CD4-positive, alpha-beta T cell treated with Interleukin-17A for 1 hour (primary cell): ENCODE measurements around the gene ZNF579.
A peak's percentile ranks its signal among the peaks of the same experiment; 100 is the strongest.
"Not testable (repeated sequence)": the region's sequence is repeated elsewhere in the genome, so short reads cannot be mapped to it uniquely, and the experiment has no call there.

ENCODE experiments used
- DNase-seq: peaks from one replicate; pipeline ENCODE4 v3.0.0-alpha.2; 2020

Gene ZNF579

DNA sequence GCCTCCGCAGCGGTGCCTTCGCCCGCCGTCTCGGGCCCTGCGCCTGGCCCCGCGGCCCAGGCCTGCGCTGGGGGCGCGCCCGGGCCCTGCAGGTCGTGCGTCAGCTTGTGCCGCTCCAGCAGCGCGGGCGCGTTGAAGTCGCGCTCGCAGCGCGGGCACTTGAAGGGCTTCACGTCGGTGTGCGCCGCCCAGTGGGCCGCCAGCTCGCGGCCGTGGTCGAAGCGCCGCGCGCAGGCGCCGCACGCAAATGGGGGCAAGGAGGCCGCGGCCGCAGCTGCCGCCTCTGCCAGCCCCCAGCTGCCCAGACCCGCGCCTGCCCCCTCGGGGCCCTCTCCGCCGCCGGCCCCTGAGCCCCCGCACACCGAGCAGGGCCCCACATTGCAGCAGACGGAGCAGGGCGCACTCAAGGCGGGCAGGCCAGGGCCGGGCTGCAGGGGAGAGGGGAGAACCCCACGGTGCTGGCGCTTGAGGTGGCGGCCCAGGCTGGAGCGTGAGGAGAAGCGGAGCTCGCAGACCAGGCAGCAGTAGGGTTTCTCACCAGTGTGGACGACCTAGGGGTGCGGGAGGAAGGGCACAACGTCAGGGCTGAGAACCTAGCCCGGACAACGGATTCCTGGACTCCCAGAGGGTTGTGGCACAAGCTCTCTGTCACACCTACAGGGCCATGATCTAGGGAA is 12.6 kb upstream of the ZNF579 start:
- DNase-seq = no peak

DNA sequence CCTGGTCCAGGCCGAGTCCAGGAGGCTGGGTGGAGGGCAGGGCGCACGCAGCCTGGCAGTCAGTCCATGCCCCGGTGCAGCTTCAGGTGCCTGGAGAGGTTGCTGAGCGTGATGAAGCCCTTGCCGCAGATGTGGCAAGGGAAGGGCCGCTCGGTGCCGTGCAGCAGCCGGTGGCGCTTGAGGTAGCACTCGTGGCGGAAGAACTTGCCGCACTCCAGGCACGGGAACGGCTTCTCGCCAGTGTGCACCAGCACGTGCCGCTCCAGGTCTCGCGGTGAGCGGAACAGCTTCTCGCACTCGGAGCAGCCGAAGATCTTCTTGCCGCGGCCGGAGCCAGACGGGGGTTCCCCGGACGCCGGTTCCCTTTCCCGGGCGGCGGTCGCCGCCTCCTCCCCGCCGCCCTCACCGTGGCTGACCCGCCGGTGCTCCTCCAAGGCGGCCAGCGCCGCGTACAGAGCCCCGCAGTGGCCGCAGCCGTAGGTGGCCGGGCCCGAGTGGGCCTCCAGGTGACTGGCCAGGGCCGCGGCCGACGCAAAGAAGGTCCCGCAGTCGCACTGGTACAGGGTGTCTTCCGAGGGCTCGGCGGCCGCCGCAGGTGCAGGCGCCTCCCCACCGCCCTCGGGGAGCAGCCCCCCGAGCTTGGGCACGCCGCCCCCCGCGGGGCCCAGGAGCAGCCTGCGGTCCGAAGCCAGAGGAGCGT is 11.9 kb upstream of the ZNF579 start:
- no peak for DNase-seq

DNA sequence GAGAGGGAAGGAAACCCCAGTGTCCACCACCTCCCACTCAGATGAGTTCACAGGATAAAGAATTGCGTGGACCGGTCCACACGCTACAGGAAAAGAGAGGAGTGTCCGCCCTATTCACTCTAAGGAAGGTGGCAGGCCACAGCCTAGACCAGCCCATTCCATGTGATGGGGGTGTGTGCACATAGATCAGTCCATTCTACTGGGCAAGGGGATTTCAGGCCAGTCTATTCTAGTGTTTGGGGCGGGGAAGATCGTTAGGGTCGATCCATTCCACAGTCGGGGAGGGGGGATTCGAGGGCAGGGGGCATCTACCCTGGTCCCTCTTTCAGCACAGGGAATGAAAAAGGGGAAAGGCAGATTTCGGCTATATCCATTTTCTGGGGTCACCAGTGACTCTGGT is 10.9 kb upstream of the ZNF579 start:
- DNase-seq = no peak

DNA sequence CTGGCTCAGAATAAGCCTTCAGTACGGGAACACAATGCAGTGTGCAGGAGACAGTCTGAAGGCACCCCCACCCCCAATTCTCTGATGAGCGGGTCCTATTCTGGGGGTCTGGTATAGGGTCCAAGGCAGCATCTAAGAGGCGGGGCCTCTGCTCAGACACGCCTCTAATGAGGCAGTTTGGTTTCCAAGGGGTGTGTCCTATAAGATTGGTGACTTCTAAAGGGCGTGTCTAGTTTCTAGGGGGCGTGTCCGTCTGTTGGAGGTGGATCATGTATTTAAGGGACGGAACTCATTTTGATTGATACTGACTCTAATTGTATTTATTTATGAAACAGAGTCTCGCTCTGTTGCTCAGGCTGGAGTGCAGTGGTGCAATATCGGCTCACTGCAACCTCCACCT is 10.0 kb upstream of the ZNF579 start:
- no peak for DNase-seq

DNA sequence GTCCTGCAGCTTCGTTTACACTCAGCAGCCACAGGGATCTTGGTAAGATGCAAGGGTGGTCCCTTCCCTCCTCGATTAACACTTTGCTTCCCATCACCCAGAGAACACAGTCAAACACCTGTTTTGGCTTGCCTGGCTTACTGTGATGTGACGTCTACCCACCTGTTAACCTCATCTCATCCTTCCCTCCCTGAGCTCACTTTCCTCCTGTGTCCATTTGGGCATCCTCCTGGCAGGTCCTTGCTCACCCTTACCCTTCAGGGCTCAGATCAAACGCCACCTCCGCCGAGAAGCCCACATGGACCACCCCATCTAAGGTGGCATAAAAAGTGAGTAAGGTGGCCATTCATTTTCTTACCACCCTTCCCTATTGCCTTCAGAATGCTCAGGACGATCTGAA is 9.5 kb upstream of the ZNF579 start:
- no peak for DNase-seq

DNA sequence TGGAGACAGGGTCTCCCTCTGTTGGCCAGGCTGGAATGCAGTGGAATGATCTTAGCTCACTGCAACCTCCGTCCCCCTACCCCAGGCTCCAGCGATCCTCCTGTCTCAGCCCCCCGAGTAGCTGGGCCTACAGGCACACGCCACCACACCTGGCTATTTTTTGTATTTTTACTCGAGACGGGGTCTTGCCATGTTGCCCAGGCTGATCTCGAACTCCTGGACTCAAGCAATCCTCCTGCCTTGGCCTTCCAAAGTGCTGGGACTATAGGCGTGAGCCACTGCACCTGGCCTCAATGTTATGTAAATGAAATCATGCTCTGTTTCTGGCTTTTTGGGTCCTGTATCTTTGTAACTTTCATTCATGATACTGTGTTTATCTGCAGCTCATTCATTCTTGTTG is 8.1 kb upstream of the ZNF579 start:
- no peak for DNase-seq

DNA sequence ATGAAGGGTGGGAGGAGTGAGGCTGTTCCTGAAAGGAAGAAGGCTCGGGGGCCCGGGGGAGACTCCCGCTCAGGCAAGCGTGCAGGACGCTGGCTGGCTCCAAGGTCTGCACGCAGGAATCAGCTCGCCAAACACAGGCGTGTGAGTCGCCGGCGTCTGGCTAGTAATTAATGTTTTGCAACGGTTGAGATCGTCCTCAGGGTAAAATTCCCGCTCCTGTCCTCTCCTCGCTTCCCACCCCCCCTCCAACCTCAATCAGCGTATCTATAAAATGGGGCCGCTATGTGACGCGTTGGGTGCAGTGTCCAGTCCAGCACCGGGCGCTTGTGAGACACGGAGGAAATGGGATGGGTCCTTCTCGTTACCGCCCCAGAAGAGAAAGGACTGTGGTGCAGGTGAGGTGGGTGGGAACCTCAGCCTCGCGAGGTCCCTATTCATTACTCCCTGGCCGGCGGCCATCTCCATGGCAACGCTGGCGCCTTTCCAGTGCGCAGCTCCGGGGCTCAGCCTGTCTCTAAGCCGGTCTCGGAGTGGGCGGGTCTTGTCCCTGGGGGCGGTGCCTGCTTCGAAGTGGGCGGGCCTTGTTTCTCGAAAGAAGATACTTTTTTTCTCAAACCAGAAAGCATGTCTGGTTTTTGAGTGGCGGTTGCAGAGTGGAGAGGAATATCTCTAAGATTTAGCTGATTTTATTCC is 6.5 kb upstream of the ZNF579 start:
- peak; percentile 96 for DNase-seq

DNA sequence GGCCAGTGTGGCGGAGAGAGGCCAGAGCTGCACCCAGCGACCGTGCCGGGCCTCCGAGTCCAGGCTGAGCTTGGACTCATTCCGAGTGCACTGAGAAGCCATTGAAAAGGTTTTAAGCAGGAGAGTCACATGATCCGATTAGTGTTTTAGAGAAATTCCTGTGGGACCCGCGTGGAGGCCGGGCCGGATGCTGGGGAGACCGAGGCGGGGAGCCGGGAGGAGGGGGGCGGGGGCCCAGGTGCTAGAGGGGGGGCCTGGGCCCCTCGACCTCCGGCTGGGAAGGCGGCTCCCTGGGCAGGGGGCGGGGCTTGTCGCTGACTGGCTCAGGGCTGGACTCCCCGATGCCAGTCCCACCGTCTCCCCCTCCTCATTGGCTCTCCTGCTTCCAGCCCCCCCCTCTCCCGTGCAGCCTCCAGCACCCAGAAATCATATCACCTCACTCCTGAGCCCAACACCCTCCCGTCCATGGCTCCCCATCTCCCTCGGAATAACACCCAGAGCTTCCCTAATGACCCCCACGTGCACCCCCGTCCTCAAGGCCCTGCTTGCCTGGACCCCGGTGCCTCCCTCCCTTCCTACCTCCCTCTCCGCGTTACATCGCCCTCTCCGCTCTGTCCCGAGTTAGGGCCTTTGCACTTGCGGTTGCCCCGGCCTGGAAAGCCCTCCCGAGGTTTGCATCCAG is 5.2 kb upstream of the ZNF579 start:
- peak; percentile 46 for DNase-seq

DNA sequence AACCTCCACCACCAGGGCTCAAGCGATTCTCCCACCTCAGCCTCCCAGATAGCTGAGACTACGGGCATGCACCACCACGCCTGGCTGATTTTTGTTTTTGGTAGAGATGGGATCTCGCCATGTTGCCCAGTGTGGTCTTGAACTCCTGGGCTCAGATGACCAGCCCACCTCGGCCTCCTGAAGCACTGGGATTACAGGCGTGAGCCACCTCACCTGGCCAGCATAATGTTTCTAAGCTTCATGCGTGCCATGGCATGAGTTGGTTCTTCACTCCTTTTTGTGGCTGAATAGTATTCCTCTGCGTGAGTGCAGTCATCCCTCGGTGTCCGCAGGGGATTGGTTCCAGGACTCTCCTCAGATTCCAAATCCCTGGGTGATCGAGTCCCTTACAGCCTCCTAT is 4.2 kb upstream of the ZNF579 start:
- no peak for DNase-seq

DNA sequence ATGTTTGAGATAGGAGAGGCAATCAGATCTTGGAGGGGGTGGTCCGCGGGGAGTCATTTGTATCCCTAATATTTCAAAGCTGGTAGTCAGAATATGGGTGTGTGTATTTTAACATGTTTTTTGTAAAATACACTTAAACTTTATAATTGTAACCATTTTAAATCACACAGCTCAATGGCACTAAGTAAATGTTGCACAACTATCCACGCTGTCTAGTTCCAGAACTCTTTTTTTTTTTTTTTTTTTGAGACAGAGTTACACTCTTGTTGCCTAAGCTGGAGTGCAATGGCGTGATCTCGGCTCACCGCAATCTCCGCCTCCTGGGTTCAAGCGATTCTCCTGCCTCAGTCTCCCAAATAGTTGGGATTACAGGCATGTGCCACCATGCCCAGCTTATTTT is 3.2 kb upstream of the ZNF579 start:
- DNase-seq = not testable (repeated sequence)

DNA sequence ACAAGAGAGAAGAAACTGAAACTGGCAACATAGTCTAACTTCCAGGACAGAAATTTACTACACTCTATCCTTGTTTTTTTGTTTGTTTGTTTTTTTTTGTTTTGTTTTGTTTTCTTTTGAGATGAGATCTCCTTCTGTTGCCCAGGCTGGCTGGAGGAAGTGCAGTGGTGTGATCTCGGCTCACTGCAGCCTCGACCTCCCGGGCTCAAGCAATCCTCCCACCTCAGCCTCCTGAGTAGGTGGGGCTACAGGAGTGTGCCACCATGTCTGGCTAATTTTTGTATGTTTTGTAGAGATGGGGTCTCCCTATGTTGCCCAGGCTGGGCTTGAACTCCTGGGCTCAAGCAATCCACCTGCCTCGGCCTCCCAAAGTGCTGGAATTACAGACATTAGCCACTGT is 1.6 kb upstream of the ZNF579 start:
- DNase-seq = not testable (repeated sequence)

DNA sequence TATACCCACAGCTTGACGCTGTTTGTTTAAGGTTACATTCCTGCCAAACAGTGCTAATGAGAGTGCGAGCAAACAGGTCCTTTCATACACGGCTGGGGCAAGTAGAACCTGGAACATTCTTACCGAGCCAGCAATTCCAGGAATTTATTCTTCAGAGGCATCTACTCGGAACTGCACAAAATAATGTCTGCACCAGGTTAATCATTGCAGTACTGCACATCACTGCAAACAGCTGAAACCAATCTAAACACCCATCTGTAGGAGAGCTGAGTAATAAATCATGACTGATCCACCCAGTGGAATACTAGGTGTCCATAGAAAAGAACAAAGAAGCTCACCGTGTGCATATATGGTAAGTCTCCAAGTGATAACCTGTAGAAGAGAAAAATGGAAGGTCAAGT is 1.2 kb upstream of the ZNF579 start:
- DNase-seq = no peak

DNA sequence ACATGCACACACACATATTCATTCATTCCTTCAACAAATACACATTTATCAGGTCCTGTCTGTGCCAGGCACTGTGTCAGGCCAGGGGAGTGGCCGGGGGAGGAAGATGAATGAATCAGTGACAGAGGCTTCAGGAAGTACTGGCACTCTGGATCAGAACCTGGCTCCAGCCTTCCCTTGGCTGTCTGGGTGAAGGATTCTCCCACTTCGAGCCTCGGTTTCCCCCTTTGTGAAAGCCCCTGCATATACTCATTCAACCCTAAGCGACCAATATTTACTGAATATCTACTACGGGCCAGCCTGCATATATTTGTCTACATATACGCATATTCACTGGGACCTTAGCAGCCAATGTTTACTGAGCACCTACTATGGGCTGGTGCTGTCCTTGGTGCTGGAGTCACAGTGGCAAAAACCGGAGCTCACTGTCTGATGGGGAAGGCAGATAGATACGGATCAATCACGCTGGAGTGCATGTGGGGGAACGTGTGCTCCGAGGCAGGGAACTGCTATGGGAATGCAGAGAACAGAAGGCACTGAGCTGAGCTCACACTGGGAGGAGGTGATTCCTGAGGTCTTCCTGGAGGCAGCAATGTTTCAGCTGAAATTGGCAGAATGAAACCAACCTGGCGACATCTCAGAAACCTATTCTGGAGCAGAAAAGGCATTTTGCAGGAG is 636 bp upstream of the ZNF579 start:
- DNase-seq = peak; percentile 33

DNA sequence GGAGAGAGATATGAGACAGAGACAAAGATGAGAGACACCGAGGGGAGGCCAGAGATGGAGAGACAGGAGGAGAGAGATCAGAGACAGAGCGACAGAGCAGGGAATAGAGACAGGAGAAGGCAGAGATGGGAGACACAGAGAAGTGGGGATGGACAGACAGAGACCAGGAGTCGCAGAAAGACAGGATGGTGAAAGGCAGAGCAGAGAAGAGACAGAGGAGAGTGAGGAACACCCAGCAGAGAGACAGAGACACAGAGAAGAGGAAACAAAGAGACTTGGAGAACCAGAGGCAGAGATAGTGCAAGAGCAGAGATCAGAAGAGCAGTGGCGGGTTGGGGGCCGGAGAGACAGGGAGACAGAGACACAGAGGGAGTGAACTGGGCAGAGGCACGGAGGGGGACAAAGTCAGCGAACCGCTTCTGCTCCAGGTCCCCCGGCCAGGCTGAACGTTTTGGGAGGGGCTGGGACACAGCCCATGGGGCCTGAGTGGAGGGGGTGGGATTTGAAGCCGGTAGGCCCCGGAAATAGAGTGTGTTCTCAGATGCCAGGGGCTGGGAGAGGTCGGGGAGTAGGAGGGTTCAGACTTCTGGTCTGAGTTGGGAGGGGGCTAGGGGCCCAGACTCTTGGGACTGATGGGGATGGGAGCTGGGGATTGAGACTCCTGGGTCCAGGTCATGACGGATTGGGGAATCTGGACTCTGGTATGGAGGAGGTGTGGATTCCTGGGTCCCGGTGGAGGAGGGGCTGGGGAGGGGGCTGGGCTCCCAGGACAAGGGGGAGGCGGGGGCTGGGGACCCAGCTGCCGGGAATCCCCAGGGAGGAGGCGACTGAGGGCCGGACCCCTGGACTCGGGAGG is 654 bp downstream of the ZNF579 start:
- DNase-seq = no peak

DNA sequence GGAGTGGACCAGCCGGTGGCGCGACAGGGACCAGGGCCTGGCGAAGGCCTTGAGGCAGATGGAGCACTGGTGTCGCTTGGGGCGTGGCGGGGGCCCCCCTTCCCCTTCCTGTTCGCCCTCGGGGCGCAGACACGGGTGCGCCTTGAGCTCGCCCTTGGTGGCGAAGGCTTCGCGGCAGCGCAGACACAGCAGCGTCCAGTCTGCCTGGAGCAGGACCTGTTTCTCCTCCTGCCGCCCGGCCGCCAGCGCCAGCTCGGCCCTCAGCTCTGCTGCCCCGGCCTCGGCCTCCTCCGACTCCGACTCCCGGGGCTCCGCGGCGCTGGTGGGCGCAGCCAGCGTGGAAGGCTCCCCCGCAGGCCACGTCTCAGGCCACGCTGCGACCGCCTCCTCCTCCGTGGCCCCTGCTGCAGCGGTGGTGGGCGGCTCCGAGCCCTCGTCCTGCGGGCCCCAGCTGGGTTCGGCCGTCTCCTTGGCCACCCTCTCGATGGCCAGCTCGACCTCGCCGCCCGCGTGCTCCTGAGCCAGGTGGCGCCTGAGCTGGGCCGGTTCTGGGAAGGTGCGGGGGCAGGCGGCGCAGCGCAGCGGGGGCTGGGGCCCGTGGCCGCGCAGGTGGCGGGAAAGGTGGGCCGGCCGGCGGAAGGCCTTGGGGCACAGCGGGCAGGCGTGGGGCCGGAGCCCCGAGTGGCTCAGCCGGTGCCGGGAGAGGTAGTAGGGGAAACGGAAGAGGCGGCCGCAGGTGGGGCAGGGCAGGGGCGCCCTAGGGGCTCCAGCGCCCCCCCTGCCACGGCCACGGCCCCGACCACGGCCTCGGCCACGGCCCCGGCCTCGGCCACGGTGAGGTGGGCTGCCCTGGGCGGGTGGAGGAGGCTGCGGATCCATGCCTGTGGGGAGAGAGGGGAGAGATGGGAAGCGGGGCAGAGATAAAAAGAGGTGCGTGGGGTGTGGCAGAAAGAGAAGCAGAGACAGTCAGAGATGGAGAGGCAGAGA is 1.6 kb downstream of the ZNF579 start:
- DNase-seq = no peak

DNA sequence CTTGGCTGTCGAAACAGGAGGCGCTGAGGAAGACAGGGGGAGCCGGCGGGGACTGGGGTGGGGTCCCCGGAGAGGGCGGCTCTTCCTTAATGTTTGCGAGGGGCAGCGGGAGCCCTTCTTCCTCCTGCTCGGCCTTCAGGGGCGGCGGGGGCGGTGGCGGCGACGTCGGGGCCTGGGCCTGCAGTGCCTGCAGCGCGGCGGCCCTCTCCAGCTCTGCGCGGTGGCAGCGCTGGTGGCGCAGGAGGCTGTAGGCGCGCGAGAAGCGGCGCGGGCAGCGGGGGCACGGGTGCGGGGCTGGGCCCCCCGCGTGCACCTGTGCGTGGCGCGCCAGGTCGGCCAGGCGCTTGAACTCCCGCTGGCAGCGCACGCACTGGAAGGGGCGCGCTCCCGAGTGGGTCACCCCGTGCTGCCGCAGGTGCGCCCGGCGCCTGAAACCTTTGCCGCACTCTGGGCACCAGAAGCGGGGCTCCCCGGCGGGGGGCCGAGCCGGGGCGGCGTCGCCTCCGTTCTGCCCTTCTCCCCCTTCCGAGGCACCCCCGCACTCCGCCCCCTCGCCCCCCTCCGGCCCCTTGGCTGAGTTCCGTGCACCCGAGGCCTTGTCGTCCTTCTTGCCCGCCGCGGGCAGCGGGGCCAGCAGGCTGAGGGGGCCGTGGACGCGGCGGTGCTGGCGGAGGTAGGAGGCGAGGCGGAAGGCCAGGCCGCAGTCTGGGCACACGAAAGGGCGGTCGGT is 2.5 kb downstream of the ZNF579 start:
- no peak for DNase-seq

DNA sequence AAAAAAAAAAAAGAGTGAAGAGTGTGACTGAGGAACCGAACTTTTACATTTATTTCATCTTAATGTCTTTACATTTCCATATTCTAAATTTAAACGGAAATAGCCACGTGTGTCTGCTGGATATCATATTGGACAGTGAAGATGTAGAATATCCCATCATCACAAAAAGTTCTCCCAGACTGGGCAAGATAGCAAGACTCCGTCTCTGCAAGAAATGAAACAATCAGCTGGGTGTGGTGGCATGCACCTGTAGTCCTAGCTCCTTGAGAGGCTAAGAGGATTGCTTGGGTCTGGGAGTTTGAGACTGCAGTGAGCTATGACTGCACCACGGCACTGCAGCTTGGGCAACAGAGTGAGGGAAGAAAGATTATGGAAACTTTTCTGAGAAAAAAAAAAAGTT is 3.9 kb downstream of the ZNF579 start:
- no peak for DNase-seq

DNA sequence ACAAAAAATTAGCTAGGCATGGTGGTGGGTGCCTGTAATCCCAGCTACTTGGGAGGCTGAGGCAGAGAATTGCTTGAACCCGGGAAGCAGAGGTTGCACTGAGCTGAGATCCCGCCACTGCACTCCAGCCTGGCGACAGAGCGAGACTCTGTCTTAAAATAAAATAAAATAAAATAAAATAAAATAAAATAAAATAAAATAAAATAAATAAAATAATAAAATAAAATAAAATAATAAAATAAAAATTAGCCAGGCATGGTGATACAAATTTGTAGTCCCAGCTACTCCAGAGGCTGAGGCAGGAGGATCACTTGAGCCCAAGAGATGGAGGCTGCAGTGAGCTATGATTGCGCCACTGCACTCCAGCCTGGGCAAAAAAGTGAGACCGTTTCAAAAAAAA is 6.7 kb downstream of the ZNF579 start:
- DNase-seq = not testable (repeated sequence)

DNA sequence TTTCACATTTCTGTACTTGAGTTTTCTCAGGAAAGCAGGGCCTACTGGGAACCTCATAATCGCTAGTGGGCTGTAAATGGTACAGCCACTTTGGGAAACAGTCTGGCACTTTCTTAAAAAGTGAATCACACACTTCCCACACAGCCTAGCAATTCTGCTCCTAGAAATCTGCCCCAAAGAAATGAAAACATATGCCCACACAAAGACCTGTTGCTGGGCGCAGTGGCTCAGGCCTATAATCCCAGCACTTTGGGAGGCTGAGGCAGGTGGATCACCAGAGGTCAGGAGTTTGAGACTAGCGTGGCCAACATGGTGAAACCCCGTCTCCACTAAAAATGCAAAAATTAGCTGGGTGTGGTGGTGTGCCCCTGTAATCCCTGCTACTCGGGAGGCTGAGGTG is 11.2 kb downstream of the ZNF579 start:
- not testable (repeated sequence) for DNase-seq

DNA sequence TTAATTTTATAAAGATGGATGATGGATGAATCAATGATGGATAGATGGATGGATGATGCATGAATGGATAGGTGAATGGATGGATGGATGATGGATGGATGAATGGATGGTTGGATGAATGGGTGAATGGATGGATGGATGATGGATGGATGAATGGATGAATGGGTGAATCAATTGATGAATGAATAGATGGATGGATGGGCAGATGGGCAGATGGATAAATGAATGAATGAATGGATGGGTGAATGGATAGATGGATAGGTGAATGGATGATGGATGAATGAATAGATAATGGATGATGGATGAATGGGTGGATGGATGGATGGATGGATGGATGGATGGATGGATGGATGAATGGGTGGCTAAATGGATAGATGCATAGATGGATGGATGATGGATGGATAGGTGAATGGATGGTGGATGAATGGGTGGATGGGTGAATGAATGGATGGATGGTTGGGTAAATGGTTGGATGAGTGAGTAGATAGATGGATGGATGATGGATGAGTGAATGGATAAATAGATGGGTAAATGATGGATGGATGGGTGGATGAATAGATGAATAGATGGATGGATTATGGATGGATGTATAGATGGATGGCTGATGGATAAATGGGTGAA is 12.8 kb downstream of the ZNF579 start:
- DNase-seq = no peak
